NCI-H2029 (cell line): ENCODE measurements around the gene DSCAM.

Experiments used
- DNase-seq: peaks from one replicate; lab custom pipeline; 2025; lab: John Stamatoyannopoulos, UW

Gene DSCAM

DNA sequence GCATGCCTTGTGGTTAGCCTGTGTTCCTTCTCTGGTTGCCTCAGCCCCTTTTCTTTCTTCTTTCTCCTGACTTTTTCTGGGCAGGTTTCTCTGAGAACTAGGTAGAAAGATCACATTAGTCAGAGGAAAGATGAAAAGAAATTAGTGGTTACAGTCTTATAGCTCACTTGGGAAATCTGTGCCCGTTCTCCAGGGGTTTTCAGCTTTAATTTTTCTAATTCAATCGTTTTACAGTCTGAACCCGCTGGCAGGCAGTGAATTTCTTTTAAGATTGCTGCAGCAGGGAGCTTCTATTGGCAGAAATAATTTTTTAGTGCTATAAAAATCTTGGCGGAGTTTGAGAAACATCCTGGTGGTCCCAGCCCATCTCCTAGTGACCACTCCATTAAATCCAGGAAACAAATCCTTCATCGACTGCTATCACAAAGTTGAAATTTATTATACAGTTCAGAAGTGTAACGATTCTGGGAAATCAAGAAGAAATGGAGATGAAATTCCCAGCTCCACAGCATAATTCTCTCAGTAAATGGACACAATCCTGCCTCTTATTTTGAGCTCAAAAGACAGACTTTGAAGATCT lies 866.6 kb downstream of the DSCAM start:
- DNase-seq, result no peak

DNA sequence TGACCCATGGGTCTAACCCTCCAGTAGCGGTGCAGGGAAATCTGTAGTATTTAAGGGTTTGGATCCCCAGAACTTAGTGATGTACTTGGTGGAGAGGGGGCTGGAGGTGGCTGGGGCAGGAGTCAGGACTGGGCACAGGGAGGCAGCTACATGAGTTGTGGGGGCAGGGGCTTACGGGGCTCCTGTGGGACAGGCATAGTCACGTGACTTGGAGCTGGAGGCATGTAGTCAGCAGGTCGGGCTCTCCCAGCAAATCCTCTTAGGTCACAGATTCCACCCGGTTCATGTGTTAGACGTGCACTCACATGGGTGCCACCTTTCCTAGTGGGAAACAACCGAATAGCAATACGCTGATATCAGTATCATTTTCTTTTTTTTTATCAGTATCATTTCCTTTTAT lies 867.6 kb downstream of the DSCAM start:
- no peak for DNase-seq

DNA sequence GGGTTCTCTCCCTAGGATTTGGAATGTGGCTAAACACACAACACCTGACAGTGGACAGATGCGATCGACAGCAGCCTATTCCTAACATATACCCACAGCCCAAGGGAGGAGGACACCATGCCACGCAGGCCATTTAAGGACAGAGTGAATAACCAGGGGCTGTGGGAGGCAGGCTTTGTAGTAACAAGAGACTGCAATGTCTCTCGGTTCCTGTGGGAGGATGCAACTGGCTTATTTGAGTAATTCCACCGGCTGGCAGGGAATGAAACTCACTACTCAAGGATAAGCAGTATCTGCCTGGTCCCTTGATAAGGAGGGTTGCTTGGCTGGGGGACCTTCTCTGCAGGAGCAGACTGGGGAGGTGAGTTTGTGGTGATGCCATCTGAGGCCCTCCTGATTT lies 870.2 kb downstream of the DSCAM start:
- DNase-seq, result no peak

DNA sequence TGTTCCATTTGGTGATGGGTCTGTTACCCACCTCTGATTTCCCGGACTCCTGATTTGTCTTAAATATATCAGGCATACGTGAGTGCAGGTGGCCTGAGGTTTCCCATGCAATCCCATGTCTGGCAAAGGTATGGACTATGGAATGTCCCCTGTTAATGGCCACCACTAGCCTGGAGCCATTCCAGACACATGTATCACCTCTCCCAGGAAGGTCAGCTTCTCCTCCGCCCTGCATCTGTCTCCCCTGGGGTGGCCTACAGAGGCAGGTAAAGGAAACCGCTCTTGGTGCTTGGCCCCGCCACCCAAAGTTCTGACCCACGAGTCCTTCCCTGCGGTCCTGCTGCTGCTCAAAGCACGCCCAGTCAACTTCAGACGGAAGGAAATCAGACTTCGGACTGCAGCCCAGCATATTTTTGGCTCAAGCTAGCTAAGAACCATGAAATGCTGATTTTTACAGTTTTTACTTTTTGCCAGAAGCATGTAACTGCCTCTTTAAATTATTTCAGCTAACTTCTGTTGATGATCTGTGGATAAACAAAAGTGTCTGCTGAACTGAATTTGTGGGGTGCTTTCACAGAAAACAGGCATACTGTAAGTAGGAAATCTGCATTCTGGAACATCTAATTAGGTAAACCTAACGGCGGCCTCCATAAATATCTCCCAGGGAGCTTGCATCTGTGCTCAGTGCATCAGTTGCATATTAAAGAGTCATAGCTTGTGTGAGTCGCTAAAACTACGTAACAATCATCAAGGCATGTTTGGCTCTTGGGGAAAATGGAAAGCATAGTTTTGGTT lies 873.8 kb downstream of the DSCAM start:
- no peak for DNase-seq

DNA sequence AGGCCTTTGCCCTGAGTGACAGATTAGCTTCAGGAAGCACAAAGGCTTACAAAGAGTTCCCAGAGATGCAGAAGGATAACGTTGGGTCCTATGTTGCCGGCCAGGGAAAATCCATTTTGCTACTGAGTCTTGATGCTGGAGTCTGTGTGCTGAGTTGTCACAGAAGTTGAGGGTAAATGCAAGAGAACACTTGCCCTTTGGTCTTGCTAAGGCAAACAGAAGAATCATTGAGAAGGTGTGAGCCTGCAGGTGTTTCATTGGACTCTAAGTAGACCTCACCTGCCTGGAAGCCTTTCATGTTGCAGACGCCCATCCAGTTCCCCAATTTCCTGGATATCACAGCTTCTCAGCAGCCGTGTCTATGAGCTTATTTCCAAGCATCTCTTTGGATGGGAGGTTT lies 874.5 kb downstream of the DSCAM start:
- DNase-seq, result no peak

DNA sequence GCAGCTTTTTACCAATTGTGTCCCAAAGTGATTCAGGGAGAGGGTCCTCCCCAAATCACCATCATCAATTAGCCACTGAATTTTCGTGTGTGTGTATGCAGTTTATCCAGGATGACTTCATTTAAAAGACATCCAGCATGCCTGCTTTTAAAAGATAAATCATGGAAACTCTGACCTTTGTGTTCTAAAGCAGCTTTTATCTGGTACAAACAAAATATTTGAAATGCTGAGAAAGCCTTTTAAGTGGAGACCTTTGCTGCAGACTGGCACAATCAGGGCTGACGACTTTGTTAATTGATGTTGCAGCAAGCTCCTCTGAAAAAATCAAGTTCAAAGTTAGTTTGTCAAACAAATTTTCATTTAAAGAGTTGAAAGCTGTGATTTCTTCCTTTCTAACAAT lies 875.0 kb downstream of the DSCAM start:
- no peak for DNase-seq

DNA sequence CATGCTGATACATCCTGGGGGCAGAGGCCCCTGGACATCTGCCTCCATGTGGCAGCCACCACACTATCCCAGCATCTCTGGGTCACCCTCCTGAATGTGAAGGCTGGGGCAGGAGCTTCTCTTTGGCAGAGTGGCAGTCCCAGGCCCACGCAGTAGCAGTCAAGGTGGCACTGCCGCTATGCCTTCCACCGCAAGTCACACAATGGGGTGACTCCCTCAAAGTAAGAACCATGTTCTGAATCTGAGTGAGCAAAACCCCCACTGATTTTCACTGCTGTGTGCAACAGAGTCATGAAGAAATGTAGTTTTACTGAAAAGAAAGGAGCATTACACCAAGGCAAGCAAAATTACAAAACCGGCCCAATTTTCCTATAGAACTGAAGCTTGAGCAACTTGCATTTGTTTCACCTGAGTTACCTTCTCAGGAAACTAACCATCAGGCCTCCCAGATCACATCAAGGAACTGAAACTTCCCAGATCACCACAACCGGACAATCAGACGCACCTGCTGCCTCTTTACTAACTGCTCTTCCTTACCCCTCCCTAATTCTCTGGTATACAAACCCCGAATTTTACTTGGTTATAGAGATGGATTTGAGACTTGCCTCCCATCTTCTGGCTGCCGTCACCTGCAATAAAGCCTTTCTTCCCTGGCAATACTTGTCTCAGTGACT lies 877.1 kb downstream of the DSCAM start:
- DNase-seq, result no peak

DNA sequence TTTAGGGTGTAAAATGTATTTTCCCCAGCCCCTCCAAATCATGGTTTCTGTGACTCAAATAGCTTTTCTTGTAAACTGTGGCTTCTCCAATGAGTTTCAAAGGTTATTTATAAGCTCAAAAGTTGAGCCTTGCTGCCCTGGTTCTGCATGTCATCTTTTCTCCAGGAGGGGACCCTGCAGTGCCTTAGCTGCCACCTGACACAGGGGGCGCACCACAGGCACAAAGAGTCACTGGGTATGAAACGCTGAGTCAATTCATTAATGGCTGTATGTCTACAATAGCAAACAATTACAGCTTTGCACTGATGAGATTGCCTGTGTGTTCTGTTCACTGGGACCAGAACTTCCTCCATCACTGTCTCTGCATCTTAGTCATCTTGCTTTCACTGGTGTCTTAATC lies 878.9 kb downstream of the DSCAM start:
- DNase-seq, result no peak

DNA sequence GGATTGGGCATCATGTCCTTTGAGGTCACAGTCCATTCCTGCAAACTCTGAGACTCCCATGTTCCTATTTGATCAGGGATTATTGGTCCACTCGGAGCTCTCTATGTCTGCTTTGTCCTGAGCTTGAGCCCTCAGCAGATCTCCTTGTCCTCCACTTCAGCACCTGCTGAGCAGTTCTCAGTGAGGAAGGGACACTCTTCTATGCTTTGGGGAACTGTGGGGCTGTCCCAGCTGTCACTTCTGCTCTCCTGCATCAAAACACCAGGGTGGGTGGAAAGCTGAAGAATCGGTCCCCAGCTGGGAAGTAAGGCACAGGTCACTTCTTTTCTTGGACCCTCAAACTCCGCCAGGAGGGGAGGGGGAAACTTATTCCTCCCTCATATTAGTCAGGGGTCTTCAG lies 880.2 kb downstream of the DSCAM start:
- no peak for DNase-seq

DNA sequence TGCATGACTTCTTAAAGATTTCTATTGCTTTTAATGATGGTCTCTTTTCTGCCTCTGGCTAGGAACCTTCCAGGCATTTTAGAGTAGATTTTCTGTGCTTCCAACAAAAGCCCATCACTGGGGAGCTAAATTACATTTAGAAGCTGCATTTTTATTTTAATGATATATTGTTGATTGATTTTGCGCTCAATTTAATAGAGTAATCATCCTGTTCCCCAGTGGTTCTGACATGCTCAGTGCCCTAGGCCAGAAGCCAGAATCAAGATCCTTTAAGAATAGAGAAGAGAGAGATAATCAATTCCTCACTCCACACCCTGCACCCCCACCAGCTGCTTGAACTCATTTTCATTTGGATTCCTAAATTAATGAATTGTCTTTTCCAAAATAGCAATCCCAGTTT lies 881.9 kb downstream of the DSCAM start:
- no peak for DNase-seq

DNA sequence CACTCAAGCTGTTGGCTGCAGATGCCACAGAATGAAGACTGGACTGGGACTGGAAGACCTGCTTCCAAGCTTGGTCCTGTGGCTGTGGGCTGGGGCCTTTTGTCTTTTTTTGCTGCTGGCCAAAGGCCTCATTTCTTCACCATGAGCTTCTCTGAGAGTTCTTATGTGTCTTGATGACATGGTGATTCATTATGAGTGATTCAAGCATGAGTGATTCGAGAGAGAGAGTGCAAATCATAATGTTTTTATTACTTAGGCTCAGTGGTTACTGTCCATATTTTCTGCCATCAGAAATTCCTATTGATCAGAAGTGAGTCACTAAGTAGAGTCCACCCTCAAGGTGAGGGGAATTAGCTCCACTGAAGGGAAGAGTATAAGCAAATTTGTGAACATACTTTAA lies 885.7 kb downstream of the DSCAM start:
- no peak for DNase-seq
